Right lobe of liver (tissue), 6 donors: ENCODE results near the gene TBCD. TPM values are rescaled to one million over a fixed set of nuclear protein-coding genes. Genes with fewer than 3 reads are reported as not detected.

Experiments used
- ATAC-seq, 4 donors: fragments of 200-7000 bp; cut with Tn5 transposase; one replicate each; pipeline ENCODE4 v1.9.1; 2020; ENCODE audit warnings: mild to moderate bottlenecking in 4 of 4, moderate library complexity in 4 of 4
- DNase-seq, 3 donors: peaks; one replicate each; pipeline ENCODE4 v3.0.0-alpha.2; 2020
- H3K27ac ChIP-seq, 3 donors: fragments of 200-600 bp; one replicate each; pipeline ENCODE4 v1.8.0; 2022
- H3K27me3 ChIP-seq, 2 donors: fragments of 200-600 bp; one replicate each; pipeline ENCODE4 v1.8.0; 2022
- H3K36me3 ChIP-seq, 4 donors: fragments of 200-600 bp; sonication (generic) in 1 of 4; one replicate each; pipeline versions ENCODE4 v1.5.1 to v1.8.0; 2017 to 2022; ENCODE audit warnings: control low read depth in 1 of 4
- H3K4me1 ChIP-seq, 4 donors: fragments of 200-600 bp; sonication (generic) in 1 of 4; one replicate each; pipeline versions ENCODE4 v1.5.1 to v1.8.0; 2017 to 2022; ENCODE audit warnings: control low read depth in 1 of 4
- H3K4me3 ChIP-seq, 3 donors: fragments of 200-600 bp; one replicate each; pipeline ENCODE4 v1.8.0; 2022
- H3K9me3 ChIP-seq, 4 donors: fragments of 200-600 bp; sonication (generic) in 1 of 4; one replicate each; pipeline versions ENCODE4 v1.5.1 to v1.8.0; 2017 to 2022; ENCODE audit warnings: control low read depth in 1 of 4
- CTCF ChIP-seq, 4 donors: fragments of 200-600 bp in 3 of 4; fragments of 450-650 bp in 1 of 4; IDR thresholded peaks; one replicate each; pipeline versions ENCODE4 v1.5.1 to v1.8.0; 2016 to 2022; ENCODE audit warnings: antibody characterized with exemption in 4 of 4, mild to moderate bottlenecking in 2 of 4
- POLR2A ChIP-seq: fragments of 450-650 bp; IDR thresholded peaks from one replicate; pipeline ENCODE4 v1.6.1; 2017; ENCODE audit warnings: antibody characterized with exemption, mild to moderate bottlenecking
- WGBS: methylation state at CpG from one replicate; pipeline ENCODE4 v1.1.6; 2018; ENCODE audit warnings: low coverage, low lambda C conversion rate; ENCODE audit not compliant: insufficient coverage; ENCODE audit errors: missing lambda C conversion rate; 5-methylcytosine and 5-hydroxymethylcytosine counted together
- intact Hi-C, 2 donors: fragments of 100-400 bp; cut with DNase I; formaldehyde crosslinking; loops; one replicate each; pipeline versions ENCODE4 v1.11.2 to v1.14.1; 2022
- total RNA-seq, 6 experiments: library from RNA; depleted of rRNA in 2 of 6; stranded (reverse); fragments of >200 nt in 2 of 6; fragmentation: NEBNext Ultra II Directional in 3 of 6; extraction: Animal tissue kit (Norgen Biotek cat#: 25700) in 3 of 6; gene quantifications; one replicate each; pipeline versions ENCODE4 v1.1.0 to v1.2.4, GENCODE V29; 2016 to 2023
- donor health status: DM: no; HTN: yes; CAD: no.
- donor health status: DM: no; HTN: no; CAD: no.
- donor health status: DM: no; HTN: no; CAD: no.
- donor health status: DM: no; HTN: yes; CAD: no.
- donor health status: DM: no; HTN: yes; CAD: no.

TBCD gene
- total RNA-seq, 6 experiments from 2014 or later: 28.0 to 55.7 (median 41.3) TPM

GRCh38 chr17:82862737-82863382 lies 111.0 kb downstream of the TBCD start:
- H3K4me3 ChIP-seq: no peak overlapping the region
- H3K27ac ChIP-seq: no peak overlapping the region
- H3K4me1 ChIP-seq: no peaks in the 10 kb centered on the region
- H3K9me3 ChIP-seq: no peaks in the 10 kb centered on the region
- WGBS: 92% methylated on average over 11 of the region's 25 CpGs
- ATAC-seq (no peak), DNase-seq (peak in 1 of 3 donors; percentile 13)
- intact Hi-C loops: no loop called here
- no peaks in the 10 kb centered on the region for H3K27me3 ChIP-seq
- no peak for TF ChIP-seq POLR2A
- TF ChIP-seq CTCF (IDR thresholded peaks at IDR 0.05): no peak
- H3K36me3 ChIP-seq: no peaks in the 10 kb centered on the region

GRCh38 chr17:82863383-82863940 lies 111.6 kb downstream of the TBCD start:
- no peaks in the 10 kb centered on the region for H3K36me3 ChIP-seq
- intact Hi-C loops: no loop called here
- ATAC-seq (no peak), DNase-seq (peak in 1 of 3 donors; percentile 10)
- no peaks in the 10 kb centered on the region for H3K4me1 ChIP-seq
- H3K9me3 ChIP-seq: no peaks in the 10 kb centered on the region
- H3K27ac ChIP-seq: no peak overlapping the region
- H3K27me3 ChIP-seq: no peaks in the 10 kb centered on the region
- TF ChIP-seq CTCF (IDR thresholded peaks at IDR 0.05) (no peak), POLR2A (no peak)
- no peak overlapping the region for H3K4me3 ChIP-seq
- 100% methylated on average over 3 of the region's 11 CpGs for WGBS

GRCh38 chr17:82863941-82864712 lies 112.3 kb downstream of the TBCD start:
- TF ChIP-seq POLR2A: no peak
- TF ChIP-seq CTCF (IDR thresholded peaks at IDR 0.05): no peak
- intact Hi-C loops: no loop called here
- H3K27me3 ChIP-seq: no peaks in the 10 kb centered on the region
- no peak overlapping the region for H3K4me3 ChIP-seq
- DNase-seq (peak in 1 of 3 donors; percentile 17), ATAC-seq (peak in 2 of 4 donors; percentile 11 to 41)
- no peak overlapping the region for H3K27ac ChIP-seq
- H3K36me3 ChIP-seq: no peaks in the 10 kb centered on the region
- WGBS: 92% methylated on average over 2 of the region's 18 CpGs
- no peaks in the 10 kb centered on the region for H3K9me3 ChIP-seq
- H3K4me1 ChIP-seq: no peaks in the 10 kb centered on the region

- DNase-seq (no peak), ATAC-seq (no peak)
- H3K27ac ChIP-seq: no peak overlapping the region
- TF ChIP-seq POLR2A: no peak
- TF ChIP-seq CTCF (IDR thresholded peaks at IDR 0.05): no peak
- no peaks in the 10 kb centered on the region for H3K36me3 ChIP-seq
- intact Hi-C loops: no loop called here
- no peaks in the 10 kb centered on the region for H3K4me1 ChIP-seq
- H3K4me3 ChIP-seq: no peak overlapping the region
- no peaks in the 10 kb centered on the region for H3K9me3 ChIP-seq
- 83% methylated on average over 2 of the region's 16 CpGs for WGBS
- no peaks in the 10 kb centered on the region for H3K27me3 ChIP-seq
Measured at GRCh38 chr17:82864713-82865248, 112.9 kb downstream of the TBCD start.
